HG03066 (cell line): ENCODE results near the gene KRTAP20-2.

Experiments
- ATAC-seq: cut with Tn5 transposase; IDR thresholded peaks from one replicate; pipeline ENCODE4 v1.9.1; 2021; ENCODE audit warnings: low read depth; ENCODE audit not compliant: unreplicated experiment

KRTAP20-2 gene

GRCh38 chr21:30672985-30673650, 38.1 kb downstream of the KRTAP20-2 start:
- no peak for ATAC-seq

GRCh38 chr21:30674312-30674711, 39.3 kb downstream of the KRTAP20-2 start:
- ATAC-seq: no peak

- no peak for ATAC-seq
These were observed 41.7 kb downstream of the KRTAP20-2 start for GRCh38 chr21:30676737-30677136.

- no peak for ATAC-seq
These were observed 45.6 kb downstream of the KRTAP20-2 start for GRCh38 chr21:30680586-30680985.

- ATAC-seq: no peak
These were observed 49.5 kb downstream of the KRTAP20-2 start for GRCh38 chr21:30684506-30684905.
